ENCODE data around the gene FGFBP1.
A peak's percentile ranks its signal among the peaks of the same experiment; 100 is the strongest.

The FGFBP1 gene

GRCh38 chr4:15938640-15939039, at the start of gene FGFBP1:
Gene FGFBP1 (minus strand): TSS chr4:15938740. CDS start chr4:15936632, 2,108 bp downstream.
- Mint-ChIP-seq H3K4me1 (no peaks in the 10 kb centered on the region), H3K36me3 (no peaks in the 10 kb centered on the region), H3K9me3 (no peaks in the 10 kb centered on the region), H3K4me3 (no peak within 1 kb of the TSS), H3K27ac (no peak within 1 kb of the TSS), H3K27me3 (peaks cover 15% of the 10 kb centered on the region)
- DNase-seq (ENCODE audit: low spot score in 2 of 2) (no peak), ATAC-seq (ENCODE audit: low read depth) (no peak)

- no peaks in the 10 kb centered on the region for H3K36me3 Mint-ChIP-seq
- DNase-seq (ENCODE audit: low spot score in 2 of 2), result no peak
- H3K4me3 Mint-ChIP-seq, result no peak overlapping the region
- no peak for ATAC-seq (ENCODE audit: low read depth)
- H3K27me3 Mint-ChIP-seq, result no peaks in the 10 kb centered on the region
- H3K4me1 Mint-ChIP-seq, result no peaks in the 10 kb centered on the region
- no peak overlapping the region for H3K27ac Mint-ChIP-seq
- no peaks in the 10 kb centered on the region for H3K9me3 Mint-ChIP-seq
Observed at GRCh38 chr4:15988222-15988621, 49.7 kb upstream of the FGFBP1 start.

- ATAC-seq (ENCODE audit: low read depth), result no peak
- H3K9me3 Mint-ChIP-seq, result no peaks in the 10 kb centered on the region
Observed at GRCh38 chr4:15986907-15987306, 48.4 kb upstream of the FGFBP1 start.

GRCh38 chr4:15983610-15984009, 45.1 kb upstream of the FGFBP1 start:
- Mint-ChIP-seq H3K36me3 (no peaks in the 10 kb centered on the region), H3K9me3 (no peaks in the 10 kb centered on the region), H3K27me3 (peaks cover 7% of the 10 kb centered on the region), H3K27ac (no peak overlapping the region), H3K4me3 (no peak overlapping the region), H3K4me1 (no peaks in the 10 kb centered on the region)
- no peak for DNase-seq (ENCODE audit: low spot score in 2 of 2)
- ATAC-seq (ENCODE audit: low read depth), result no peak

More at GRCh38 chr4:15986907-15987306, 48.4 kb upstream of the FGFBP1 start:
- Mint-ChIP-seq H3K4me1 (no peaks in the 10 kb centered on the region), H3K27me3 (peaks cover 5% of the 10 kb centered on the region), H3K4me3 (no peak overlapping the region), H3K36me3 (no peaks in the 10 kb centered on the region), H3K27ac (no peak overlapping the region)
- DNase-seq (ENCODE audit: low spot score in 2 of 2), result no peak

GRCh38 chr4:15982842-15983524, 44.4 kb upstream of the FGFBP1 start:
- H3K27me3 Mint-ChIP-seq, result peaks cover 7% of the 10 kb centered on the region
- H3K4me3 Mint-ChIP-seq, result no peak overlapping the region
- no peaks in the 10 kb centered on the region for H3K9me3 Mint-ChIP-seq
- H3K27ac Mint-ChIP-seq, result no peak overlapping the region
- DNase-seq (ENCODE audit: low spot score in 2 of 2), result no peak
- no peak for ATAC-seq (ENCODE audit: low read depth)
- H3K36me3 Mint-ChIP-seq, result no peaks in the 10 kb centered on the region
- no peaks in the 10 kb centered on the region for H3K4me1 Mint-ChIP-seq

DNA sequence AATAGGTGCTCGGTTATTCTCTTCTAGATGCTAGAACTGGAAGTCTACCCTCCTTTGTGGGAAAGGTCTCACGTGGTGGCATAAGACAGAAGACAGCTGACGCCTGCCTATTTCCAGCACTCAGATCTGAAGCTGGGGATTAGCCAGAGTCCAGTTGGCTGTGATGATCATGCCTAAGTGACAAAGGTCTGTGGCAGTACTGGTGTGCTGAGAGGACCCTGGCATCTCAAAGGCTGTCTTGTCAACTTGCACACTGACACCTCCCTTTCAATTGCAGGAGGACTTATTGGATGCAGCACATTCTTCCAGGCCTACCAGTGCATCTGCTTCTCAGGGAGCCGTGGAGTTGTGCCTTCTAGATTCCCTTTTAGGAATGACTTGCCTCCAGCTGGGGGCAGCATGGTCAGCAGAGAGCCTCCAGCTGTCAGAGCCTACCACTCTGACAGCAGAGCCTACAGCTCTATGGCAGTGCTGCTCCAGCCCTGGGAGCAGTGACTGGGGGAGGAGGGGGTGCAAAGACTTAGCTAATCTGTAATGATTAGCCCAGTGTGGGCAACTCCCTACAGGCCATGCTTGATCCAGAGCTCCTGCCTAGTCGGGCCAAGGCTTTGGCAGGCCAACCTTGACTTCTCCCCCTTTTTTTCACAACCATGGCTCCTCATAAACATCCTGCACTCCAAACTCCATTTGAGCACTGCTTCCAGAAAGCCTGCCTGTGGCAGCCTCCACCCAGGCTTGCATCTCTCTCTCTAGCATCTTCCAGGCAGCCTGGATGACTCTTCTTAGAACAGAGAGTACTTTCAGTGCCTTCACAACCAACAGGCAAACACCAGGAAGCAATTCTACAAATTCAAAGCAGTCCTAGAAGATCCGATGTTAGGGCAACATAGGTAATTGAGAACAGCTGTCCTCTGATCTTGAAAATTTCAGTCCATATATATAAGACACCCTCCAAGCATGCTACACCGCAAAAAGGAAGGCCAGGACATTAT, 38.2 kb upstream of the FGFBP1 start:
- Mint-ChIP-seq H3K4me3 (no peak overlapping the region), H3K27me3 (peaks cover 8% of the 10 kb centered on the region), H3K9me3 (no peaks in the 10 kb centered on the region), H3K4me1 (no peaks in the 10 kb centered on the region), H3K36me3 (no peaks in the 10 kb centered on the region), H3K27ac (no peak overlapping the region)
- no peak for ATAC-seq (ENCODE audit: low read depth)
- DNase-seq (ENCODE audit: low spot score in 2 of 2), result no peak

GRCh38 chr4:15971068-15971801, 32.7 kb upstream of the FGFBP1 start:
- Mint-ChIP-seq H3K9me3 (peaks cover 4% of the 10 kb centered on the region), H3K36me3 (peaks cover 2% of the 10 kb centered on the region), H3K4me3 (no peak overlapping the region), H3K4me1 (no peaks in the 10 kb centered on the region), H3K27me3 (peaks cover 12% of the 10 kb centered on the region), H3K27ac (no peak overlapping the region)
- DNase-seq (ENCODE audit: low spot score in 2 of 2) (no peak), ATAC-seq (ENCODE audit: low read depth) (no peak)

DNA sequence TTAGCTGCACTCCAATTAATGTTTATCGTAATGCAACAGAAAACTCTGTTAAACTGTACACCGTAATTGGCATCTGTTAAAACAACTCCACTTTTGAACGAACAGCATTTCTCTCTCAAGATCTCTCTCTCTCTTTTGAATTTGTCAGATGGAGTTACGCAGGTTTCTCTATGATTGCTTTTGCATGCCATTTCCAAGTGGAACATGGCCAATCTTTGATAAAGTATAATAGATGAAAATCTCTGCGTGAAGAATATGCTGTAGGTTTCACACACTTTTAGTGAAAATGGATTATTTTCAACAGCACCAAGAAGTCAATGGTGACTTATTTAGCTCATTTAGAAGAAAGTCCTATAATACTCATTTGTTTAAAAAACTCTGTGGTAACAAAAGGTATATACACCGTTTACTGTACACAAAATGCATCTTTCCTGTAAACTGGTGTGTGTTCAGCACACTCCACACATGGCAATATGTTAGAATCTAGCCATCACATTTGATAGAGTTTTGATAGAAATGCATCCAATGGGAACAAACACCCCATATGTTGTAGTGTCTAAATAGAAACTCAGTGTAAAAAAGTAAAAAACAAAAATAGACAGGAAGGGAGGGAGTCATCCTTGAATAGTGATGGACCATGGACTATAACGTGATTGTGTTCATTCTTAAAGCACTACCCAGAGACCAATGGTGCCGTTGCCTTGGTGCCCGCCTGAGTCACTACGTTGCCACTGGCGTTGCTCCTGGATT, 30.2 kb upstream of the FGFBP1 start:
- no peak overlapping the region for H3K4me3 Mint-ChIP-seq
- peaks cover 8% of the 10 kb centered on the region for H3K27me3 Mint-ChIP-seq
- H3K36me3 Mint-ChIP-seq, result peaks cover 2% of the 10 kb centered on the region
- H3K9me3 Mint-ChIP-seq, result peaks cover 5% of the 10 kb centered on the region
- no peak overlapping the region for H3K27ac Mint-ChIP-seq
- H3K4me1 Mint-ChIP-seq, result no peaks in the 10 kb centered on the region
- no peak for DNase-seq (ENCODE audit: low spot score in 2 of 2)
- ATAC-seq (ENCODE audit: low read depth), result no peak

DNA sequence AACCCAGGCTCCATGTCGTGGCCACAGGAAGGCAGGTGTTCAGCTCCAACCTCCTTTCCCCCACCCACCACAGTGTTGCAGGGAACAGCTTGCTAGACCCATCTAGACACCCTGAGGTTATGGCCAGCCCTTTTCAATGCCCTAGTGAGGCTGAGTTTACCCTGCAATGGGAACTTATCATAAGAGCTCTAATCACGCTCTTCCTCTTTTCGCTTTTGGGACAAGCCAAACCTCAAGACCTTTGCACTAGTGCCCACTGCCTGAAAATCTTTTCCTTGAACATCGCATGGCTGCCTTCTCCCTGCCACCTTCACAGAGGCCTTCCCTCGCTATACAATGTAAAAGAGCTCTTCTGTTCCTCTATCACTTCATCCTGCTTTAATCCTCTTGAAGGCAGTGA, 26.8 kb upstream of the FGFBP1 start:
- no peak overlapping the region for H3K27ac Mint-ChIP-seq
- DNase-seq (ENCODE audit: low spot score in 2 of 2), result no peak
- peaks cover 7% of the 10 kb centered on the region for H3K27me3 Mint-ChIP-seq
- no peak overlapping the region for H3K4me3 Mint-ChIP-seq
- H3K36me3 Mint-ChIP-seq, result peaks cover 2% of the 10 kb centered on the region
- peaks cover 3% of the 10 kb centered on the region for H3K4me1 Mint-ChIP-seq
- no peak for ATAC-seq (ENCODE audit: low read depth)
- H3K9me3 Mint-ChIP-seq, result peaks cover 5% of the 10 kb centered on the region

- Mint-ChIP-seq H3K27me3 (peaks cover 9% of the 10 kb centered on the region), H3K36me3 (peaks cover 2% of the 10 kb centered on the region), H3K27ac (no peak overlapping the region), H3K4me1 (peaks cover 3% of the 10 kb centered on the region), H3K9me3 (peaks cover 5% of the 10 kb centered on the region), H3K4me3 (no peak overlapping the region)
- DNase-seq (ENCODE audit: low spot score in 2 of 2) (no peak), ATAC-seq (ENCODE audit: low read depth) (no peak)
Observed at GRCh38 chr4:15964159-15964558, 25.6 kb upstream of the FGFBP1 start.

GRCh38 chr4:15963576-15963975, 25.0 kb upstream of the FGFBP1 start:
- Mint-ChIP-seq H3K4me1 (peaks cover 3% of the 10 kb centered on the region), H3K36me3 (peaks cover 2% of the 10 kb centered on the region), H3K27ac (no peak overlapping the region), H3K4me3 (no peak overlapping the region), H3K9me3 (peaks cover 5% of the 10 kb centered on the region), H3K27me3 (peaks cover 9% of the 10 kb centered on the region)
- DNase-seq (ENCODE audit: low spot score in 2 of 2), result no peak
- ATAC-seq (ENCODE audit: low read depth), result peak; percentile 81

- peaks cover 9% of the 10 kb centered on the region for H3K27me3 Mint-ChIP-seq
- H3K4me3 Mint-ChIP-seq, result no peak within 1 kb of the TSS
- peaks cover 2% of the 10 kb centered on the region for H3K36me3 Mint-ChIP-seq
- H3K9me3 Mint-ChIP-seq, result peaks cover 5% of the 10 kb centered on the region
- ATAC-seq (ENCODE audit: low read depth) (peak; percentile 37), DNase-seq (ENCODE audit: low spot score in 2 of 2) (no peak)
- H3K27ac Mint-ChIP-seq, result no peak within 1 kb of the TSS
- peaks cover 3% of the 10 kb centered on the region for H3K4me1 Mint-ChIP-seq
Observed at GRCh38 chr4:15963001-15963451, 24.5 kb upstream of the FGFBP1 start, which contains the start of gene FGFBP2. Gene FGFBP2 (minus strand): TSS chr4:15963175. CDS start chr4:15963129, 46 bp downstream.

DNA sequence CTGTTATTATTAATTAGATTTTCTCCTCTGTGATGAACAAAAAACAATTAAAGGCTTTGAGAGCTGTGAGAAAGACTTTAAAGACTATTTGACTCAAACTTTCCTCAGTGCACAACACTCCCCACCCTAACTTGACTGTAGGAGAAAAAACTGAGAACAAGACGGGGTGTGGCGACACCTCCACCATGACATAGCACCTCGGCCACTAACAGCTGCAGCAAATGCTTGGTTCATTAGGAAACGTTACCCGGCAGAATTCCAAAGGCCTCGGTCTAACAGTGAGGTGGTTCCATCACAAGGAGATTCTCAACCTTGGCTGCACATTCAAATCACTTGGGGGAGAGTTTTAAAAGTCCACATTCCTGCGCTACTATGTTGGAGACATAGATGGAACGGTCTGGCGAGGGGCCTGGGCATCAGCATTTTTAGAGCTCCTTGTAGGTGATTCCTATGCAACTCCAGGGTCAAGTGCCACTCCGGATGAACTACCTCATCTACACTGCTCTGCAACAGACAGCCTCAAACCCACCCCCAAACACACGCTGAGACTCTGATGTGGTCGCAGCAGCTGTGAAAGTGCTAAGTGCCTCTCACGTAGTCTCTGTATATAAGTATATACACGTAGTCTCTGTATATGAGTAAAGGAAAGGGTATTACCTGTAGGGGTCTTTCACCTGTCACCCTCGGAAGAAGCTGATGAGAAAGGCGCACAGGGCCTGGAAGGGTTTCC, 23.4 kb upstream of the FGFBP1 start:
- no peak for DNase-seq (ENCODE audit: low spot score in 2 of 2)
- Mint-ChIP-seq H3K4me3 (no peak overlapping the region), H3K27me3 (peaks cover 7% of the 10 kb centered on the region), H3K4me1 (peaks cover 3% of the 10 kb centered on the region), H3K9me3 (peaks cover 5% of the 10 kb centered on the region), H3K27ac (no peak overlapping the region), H3K36me3 (peaks cover 2% of the 10 kb centered on the region)
- ATAC-seq (ENCODE audit: low read depth), result no peak
